Hepatocyte (in vitro differentiated cells): ENCODE results near the gene MYOZ1.

ENCODE experiments used
- EZH2 ChIP-seq: fragments of 200-600 bp; sonication (generic); IDR thresholded peaks from 2 replicates; pipeline ENCODE4 v1.6.1; 2016; ENCODE audit warnings: antibody characterized with exemption, mild to moderate bottlenecking, borderline replicate concordance
- EZH2phosphoT487 ChIP-seq: fragments of 200-600 bp; sonication (generic); IDR thresholded peaks from one replicate; pipeline ENCODE4 v1.6.1; 2018; ENCODE audit warnings: antibody characterized with exemption, mild to moderate bottlenecking, low read depth, moderate library complexity; ENCODE audit not compliant: unreplicated experiment, severe bottlenecking
- TF ChIP-seq, protein P1 (sequence below): fragments of 200-600 bp; sonication (generic); IDR thresholded peaks from 2 replicates; pipeline ENCODE4 v1.5.1; 2016; ENCODE audit warnings: antibody characterized with exemption, mild to moderate bottlenecking; ENCODE audit not compliant: poor library complexity

DNA sequence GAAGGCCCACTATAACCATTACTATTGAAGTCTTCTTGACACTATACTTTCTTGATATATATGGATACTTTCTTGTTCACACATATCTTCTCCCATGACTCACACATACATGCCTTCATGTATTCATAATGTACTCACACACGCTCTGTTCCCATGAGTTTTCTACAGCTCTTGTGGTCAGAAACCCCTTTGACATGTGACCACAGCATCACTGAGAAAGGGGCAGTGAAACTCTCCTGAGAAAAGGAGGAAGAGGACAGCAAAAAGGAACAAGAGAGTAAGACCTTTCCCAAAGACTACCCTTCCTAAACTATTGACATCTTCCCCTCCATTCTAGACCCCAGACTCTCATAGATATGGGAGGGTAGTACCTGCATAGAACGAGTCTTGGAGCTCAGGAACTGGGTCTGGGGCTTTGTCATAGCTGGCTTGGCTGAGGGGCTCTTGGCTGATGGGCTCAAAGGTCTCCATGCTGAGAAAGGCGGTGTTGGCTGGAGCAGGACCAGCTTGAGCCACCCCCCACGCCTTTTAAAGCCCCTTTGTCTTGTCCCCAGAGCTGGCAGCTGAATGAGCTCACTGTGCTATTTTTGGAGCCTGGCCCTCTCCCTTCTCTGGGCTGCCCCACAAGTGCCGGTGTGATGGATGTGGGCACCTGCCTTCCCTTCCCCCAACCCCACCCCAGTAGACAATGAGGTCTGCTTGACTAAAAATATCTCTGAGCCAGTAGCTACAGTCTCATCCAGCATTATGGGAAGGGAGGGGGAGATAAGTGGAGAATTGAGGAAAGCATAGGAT lies 9.5 kb upstream of the MYOZ1 start:
- TF ChIP-seq, protein P1, sequence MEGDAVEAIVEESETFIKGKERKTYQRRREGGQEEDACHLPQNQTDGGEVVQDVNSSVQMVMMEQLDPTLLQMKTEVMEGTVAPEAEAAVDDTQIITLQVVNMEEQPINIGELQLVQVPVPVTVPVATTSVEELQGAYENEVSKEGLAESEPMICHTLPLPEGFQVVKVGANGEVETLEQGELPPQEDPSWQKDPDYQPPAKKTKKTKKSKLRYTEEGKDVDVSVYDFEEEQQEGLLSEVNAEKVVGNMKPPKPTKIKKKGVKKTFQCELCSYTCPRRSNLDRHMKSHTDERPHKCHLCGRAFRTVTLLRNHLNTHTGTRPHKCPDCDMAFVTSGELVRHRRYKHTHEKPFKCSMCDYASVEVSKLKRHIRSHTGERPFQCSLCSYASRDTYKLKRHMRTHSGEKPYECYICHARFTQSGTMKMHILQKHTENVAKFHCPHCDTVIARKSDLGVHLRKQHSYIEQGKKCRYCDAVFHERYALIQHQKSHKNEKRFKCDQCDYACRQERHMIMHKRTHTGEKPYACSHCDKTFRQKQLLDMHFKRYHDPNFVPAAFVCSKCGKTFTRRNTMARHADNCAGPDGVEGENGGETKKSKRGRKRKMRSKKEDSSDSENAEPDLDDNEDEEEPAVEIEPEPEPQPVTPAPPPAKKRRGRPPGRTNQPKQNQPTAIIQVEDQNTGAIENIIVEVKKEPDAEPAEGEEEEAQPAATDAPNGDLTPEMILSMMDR: no peak
- TF ChIP-seq EZH2 (no peak), EZH2phosphoT487 (no peak)
